ENCODE measurements around the gene BRSK1. TPM values are rescaled to one million over a fixed set of nuclear protein-coding genes. Genes with fewer than 3 reads are reported as not detected.

The BRSK1 gene
- total and polyA plus RNA-seq, 10 of the 15 experiments (the other 5 are each of a cell fraction or from before 2014, with no cell fraction given), result 0.03 to 0.76 (median 0.25) TPM; not detected in 4

GRCh38 chr19:55257461-55258420 lies 26.1 kb upstream of the BRSK1 start (continued):
- no peak for TF ChIP-seq ZNF687 (IDR thresholded peaks at IDR 0.05)
- TF ChIP-seq HDAC2 (IDR thresholded peaks at IDR 0.05), result no peak
- TF ChIP-seq MYB (IDR thresholded peaks at IDR 0.05; ENCODE audit: borderline replicate concordance, low read depth, low read length), result no peak
- TF ChIP-seq STAT3 (IDR thresholded peaks at IDR 0.05; ENCODE audit: low read depth, low read length), result no peak
- TF ChIP-seq ASH2L (IDR thresholded peaks at IDR 0.05; ENCODE audit: borderline replicate concordance, low read depth), result no peak
- no peak for TF ChIP-seq NFYB (IDR thresholded peaks at IDR 0.05; ENCODE audit: insufficient read depth, low read depth, low read length)
- TF ChIP-seq IRF4 (IDR thresholded peaks at IDR 0.05; ENCODE audit: low read depth, low read length), result no peak
- no peak for TF ChIP-seq CHD4 (IDR thresholded peaks at IDR 0.05)
- TF ChIP-seq PML (IDR thresholded peaks at IDR 0.05; ENCODE audit: low read length), result no peak
- TF ChIP-seq IKZF1 (conservative IDR thresholded peaks at IDR 0.05), result no peak; the same call in 1 of the 2 replicates
- no peak for TF ChIP-seq KAT2A (conservative IDR thresholded peaks at IDR 0.05; ENCODE audit: control insufficient read depth, low read depth, low read length)
- TF ChIP-seq SUPT20H (IDR thresholded peaks at IDR 0.05; ENCODE audit: borderline replicate concordance, control insufficient read depth, low read depth, low read length), result no peak
- peak; percentile 67 for TF ChIP-seq MXI1 (IDR thresholded peaks at IDR 0.05; ENCODE audit: low read depth, low read length)
- no peak for TF ChIP-seq ZSCAN29 (IDR thresholded peaks at IDR 0.05)
- no peak for TF ChIP-seq ZBED1 (IDR thresholded peaks at IDR 0.05; ENCODE audit: borderline replicate concordance)
- no peak for TF ChIP-seq GATAD2B (conservative IDR thresholded peaks at IDR 0.05; ENCODE audit: low read depth)
- TF ChIP-seq USF2 (IDR thresholded peaks at IDR 0.05; ENCODE audit: borderline replicate concordance, low read depth, low read length), result no peak
- TF ChIP-seq STAT1 (conservative IDR thresholded peaks at IDR 0.05), result no peak
- TF ChIP-seq SUZ12 (IDR thresholded peaks at IDR 0.05; ENCODE audit: unreplicated experiment), result no peak
- TF ChIP-seq ZNF592 (IDR thresholded peaks at IDR 0.05), result no peak
- no peak for TF ChIP-seq MTA2 (IDR thresholded peaks at IDR 0.05; ENCODE audit: low read depth)
- no peak for TF ChIP-seq NRF1 (conservative IDR thresholded peaks at IDR 0.05; ENCODE audit: low read depth, low read length)
